Fibroblast of lung (primary cell): Measurements from ENCODE around the gene S1PR1. TPM values are rescaled to one million over a fixed set of nuclear protein-coding genes. Genes with fewer than 3 reads are reported as not detected.

ENCODE experiments used
- DNase-seq, 2 donors: peaks; one replicate each; pipeline versions ENCODE4 v3.0.0 to v3.0.0-alpha.2; 2010; ENCODE audit warnings: low read depth in 2 of 2
- H2AFZ ChIP-seq: 2 replicates; pipeline ENCODE4 v1.5.1; 2012; ENCODE audit warnings: low read length, control low read depth, inconsistent platforms
- H3K27ac ChIP-seq: 2 replicates; pipeline ENCODE4 v1.5.1; 2011; ENCODE audit warnings: low read length, control low read depth; ENCODE audit not compliant: insufficient read depth
- H3K27me3 ChIP-seq: 2 replicates; pipeline ENCODE4 v1.5.1; 2011; ENCODE audit warnings: mild to moderate bottlenecking, low read length; ENCODE audit not compliant: control insufficient read depth, insufficient read depth
- H3K36me3 ChIP-seq: 2 replicates; pipeline ENCODE4 v1.5.1; 2011; ENCODE audit warnings: low read length; ENCODE audit not compliant: control insufficient read depth, insufficient read depth
- H3K4me1 ChIP-seq: 2 replicates; pipeline ENCODE4 v1.5.1; 2011; ENCODE audit warnings: low read length; ENCODE audit not compliant: control insufficient read depth, insufficient read depth; ENCODE audit errors: extremely low read depth
- H3K4me2 ChIP-seq: 2 replicates; pipeline ENCODE4 v1.5.1; 2011; ENCODE audit warnings: low read length, control low read depth; ENCODE audit not compliant: insufficient read depth; ENCODE audit errors: extremely low read depth
- H3K4me3 ChIP-seq, 4 experiments: fragments of 200-600 bp in 1 of 4; sonication (generic) in 1 of 4; replicated peaks in 1 of 4; 2 replicates each; pipeline ENCODE4 v1.5.1; 2011 to 2016; ENCODE audit warnings: low read length in 4 of 4, low read depth in 3 of 4, mild to moderate bottlenecking in 3 of 4, control low read depth in 2 of 4, inconsistent platforms in 1 of 4, mixed read lengths in 1 of 4; ENCODE audit not compliant: insufficient read depth in 1 of 4; ENCODE audit errors: control extremely low read depth in 1 of 4
- H3K79me2 ChIP-seq: 2 replicates; pipeline ENCODE4 v1.5.1; 2012; ENCODE audit warnings: mild to moderate bottlenecking, low read length, inconsistent platforms; ENCODE audit not compliant: control insufficient read depth, insufficient read depth
- H3K9ac ChIP-seq: 2 replicates; pipeline ENCODE4 v1.5.1; 2011; ENCODE audit warnings: mild to moderate bottlenecking, low read length, control low read depth; ENCODE audit not compliant: insufficient read depth
- H3K9me3 ChIP-seq: 2 replicates; pipeline ENCODE4 v1.5.1; 2012; ENCODE audit warnings: low read depth, low read length; ENCODE audit not compliant: control insufficient read depth, insufficient read depth
- H4K20me1 ChIP-seq: 2 replicates; pipeline ENCODE4 v1.5.1; 2011; ENCODE audit warnings: low read length; ENCODE audit not compliant: control insufficient read depth, insufficient read depth; ENCODE audit errors: extremely low read depth
- EZH2 ChIP-seq: IDR thresholded peaks from 2 replicates; pipeline ENCODE4 v1.5.1; 2012; ENCODE audit warnings: low read length, control low read depth, mild to moderate bottlenecking; ENCODE audit errors: missing control alignments
- polyA plus RNA-seq, 2 donors: library from polyadenylated mRNA; depleted of rRNA in 1 of 2; stranded (reverse) in 1 of 2; unstranded in 1 of 2; fragments of >200 nt; gene quantifications; 2 replicates each; pipeline ENCODE4 v1.2.1, GENCODE V29; 2011 to 2012; ENCODE audit warnings: missing spikeins in 1 of 2
- total RNA-seq: library from RNA; depleted of rRNA; stranded (reverse); fragments of >200 nt; gene quantifications from 2 replicates; pipeline ENCODE4 v1.2.1, GENCODE V29; 2014
- TF ChIP-seq, protein P1 (sequence below), 2 donors: IDR thresholded peaks in 1 of 2; conservative IDR thresholded peaks in 1 of 2; 1 replicate in 1 of 2; 2 replicates in 1 of 2; pipeline ENCODE4 v1.5.1; 2011 to 2012; ENCODE audit warnings: low read length in 2 of 2, control low read depth in 1 of 2, inconsistent platforms in 1 of 2, low read depth in 1 of 2, mild to moderate bottlenecking in 1 of 2

Gene S1PR1
- total and polyA plus RNA-seq, 2 donors (not counting 1 experiment from before 2014, with no cell fraction given), result 6.2 to 10.4 TPM

DNA sequence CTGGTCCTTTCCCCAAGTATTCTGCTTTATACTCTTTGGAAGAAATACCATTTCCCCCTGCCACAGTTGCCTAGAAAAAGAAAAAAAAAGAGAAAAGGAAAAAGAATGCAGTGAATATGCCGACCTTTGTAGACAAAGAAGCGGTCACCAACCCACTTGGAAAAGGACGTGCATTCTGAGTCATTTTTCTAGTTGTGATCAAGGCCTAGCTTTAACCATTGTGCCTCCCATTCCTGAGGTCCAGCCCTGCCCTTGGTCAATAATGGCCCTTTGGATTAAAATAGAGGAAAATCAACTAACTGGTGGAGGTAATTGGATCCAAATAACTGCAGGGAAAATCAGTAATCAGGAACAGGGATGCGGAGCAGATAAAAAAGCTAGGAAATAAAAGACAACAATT lies 24.8 kb downstream of the S1PR1 start:
- Histone ChIP-seq H3K4me2 (no peak overlapping the region), H3K27ac (no peak overlapping the region), H3K4me1 (no peaks in the 10 kb centered on the region), H2AFZ (no peak overlapping the region), H3K36me3 (no peaks in the 10 kb centered on the region), H3K27me3 (no peaks in the 10 kb centered on the region), H3K9ac (no peak overlapping the region), H3K79me2 (no peaks in the 10 kb centered on the region), H4K20me1 (no peaks in the 10 kb centered on the region), H3K9me3 (no peaks in the 10 kb centered on the region), H3K4me3 (no peak overlapping the region)
- TF ChIP-seq, protein P1, sequence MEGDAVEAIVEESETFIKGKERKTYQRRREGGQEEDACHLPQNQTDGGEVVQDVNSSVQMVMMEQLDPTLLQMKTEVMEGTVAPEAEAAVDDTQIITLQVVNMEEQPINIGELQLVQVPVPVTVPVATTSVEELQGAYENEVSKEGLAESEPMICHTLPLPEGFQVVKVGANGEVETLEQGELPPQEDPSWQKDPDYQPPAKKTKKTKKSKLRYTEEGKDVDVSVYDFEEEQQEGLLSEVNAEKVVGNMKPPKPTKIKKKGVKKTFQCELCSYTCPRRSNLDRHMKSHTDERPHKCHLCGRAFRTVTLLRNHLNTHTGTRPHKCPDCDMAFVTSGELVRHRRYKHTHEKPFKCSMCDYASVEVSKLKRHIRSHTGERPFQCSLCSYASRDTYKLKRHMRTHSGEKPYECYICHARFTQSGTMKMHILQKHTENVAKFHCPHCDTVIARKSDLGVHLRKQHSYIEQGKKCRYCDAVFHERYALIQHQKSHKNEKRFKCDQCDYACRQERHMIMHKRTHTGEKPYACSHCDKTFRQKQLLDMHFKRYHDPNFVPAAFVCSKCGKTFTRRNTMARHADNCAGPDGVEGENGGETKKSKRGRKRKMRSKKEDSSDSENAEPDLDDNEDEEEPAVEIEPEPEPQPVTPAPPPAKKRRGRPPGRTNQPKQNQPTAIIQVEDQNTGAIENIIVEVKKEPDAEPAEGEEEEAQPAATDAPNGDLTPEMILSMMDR (conservative IDR thresholded peaks at IDR 0.05 in 1 of 2, IDR thresholded peaks at IDR 0.05 in 1 of 2; ENCODE audit: low read depth in 1 of 2, low read length in 2 of 2), result no peak
- TF ChIP-seq EZH2, result no peak
- peak in 1 of 2 donors; percentile 44 for DNase-seq

DNA sequence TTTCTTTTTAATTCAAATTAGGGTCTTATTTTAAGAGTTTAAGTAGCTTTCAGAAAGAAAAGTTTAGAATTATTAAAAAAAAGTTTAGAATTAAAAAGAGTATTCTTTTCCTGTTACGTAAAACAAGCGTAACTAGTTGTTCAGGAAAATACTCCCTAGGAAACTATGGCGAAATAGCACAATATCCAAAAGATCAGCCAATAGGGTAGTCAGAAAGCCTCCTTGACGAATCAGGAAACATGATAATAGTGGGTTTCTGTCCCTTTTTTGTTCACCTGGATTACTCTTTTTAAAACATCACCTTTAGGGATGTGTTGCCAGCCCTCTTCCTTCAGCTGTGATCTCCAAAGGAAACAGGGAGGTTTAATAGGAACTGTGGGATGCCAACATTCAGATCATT lies 25.2 kb downstream of the S1PR1 start:
- TF ChIP-seq, protein P1 (conservative IDR thresholded peaks at IDR 0.05 in 1 of 2, IDR thresholded peaks at IDR 0.05 in 1 of 2; ENCODE audit: low read depth in 1 of 2, low read length in 2 of 2), result no peak
- TF ChIP-seq EZH2, result no peak
- peak overlapping the region; percentile 41 for H2AFZ ChIP-seq
- H3K79me2 ChIP-seq, result no peaks in the 10 kb centered on the region
- H3K4me1 ChIP-seq, result no peaks in the 10 kb centered on the region
- no peaks in the 10 kb centered on the region for H3K27me3 ChIP-seq
- H3K4me3 ChIP-seq, result no peak overlapping the region
- no peak overlapping the region for H3K4me2 ChIP-seq
- no peaks in the 10 kb centered on the region for H4K20me1 ChIP-seq
- H3K27ac ChIP-seq, result no peak overlapping the region
- DNase-seq, result no peak
- H3K36me3 ChIP-seq, result no peaks in the 10 kb centered on the region
- no peaks in the 10 kb centered on the region for H3K9me3 ChIP-seq
- H3K9ac ChIP-seq, result no peak overlapping the region

DNA sequence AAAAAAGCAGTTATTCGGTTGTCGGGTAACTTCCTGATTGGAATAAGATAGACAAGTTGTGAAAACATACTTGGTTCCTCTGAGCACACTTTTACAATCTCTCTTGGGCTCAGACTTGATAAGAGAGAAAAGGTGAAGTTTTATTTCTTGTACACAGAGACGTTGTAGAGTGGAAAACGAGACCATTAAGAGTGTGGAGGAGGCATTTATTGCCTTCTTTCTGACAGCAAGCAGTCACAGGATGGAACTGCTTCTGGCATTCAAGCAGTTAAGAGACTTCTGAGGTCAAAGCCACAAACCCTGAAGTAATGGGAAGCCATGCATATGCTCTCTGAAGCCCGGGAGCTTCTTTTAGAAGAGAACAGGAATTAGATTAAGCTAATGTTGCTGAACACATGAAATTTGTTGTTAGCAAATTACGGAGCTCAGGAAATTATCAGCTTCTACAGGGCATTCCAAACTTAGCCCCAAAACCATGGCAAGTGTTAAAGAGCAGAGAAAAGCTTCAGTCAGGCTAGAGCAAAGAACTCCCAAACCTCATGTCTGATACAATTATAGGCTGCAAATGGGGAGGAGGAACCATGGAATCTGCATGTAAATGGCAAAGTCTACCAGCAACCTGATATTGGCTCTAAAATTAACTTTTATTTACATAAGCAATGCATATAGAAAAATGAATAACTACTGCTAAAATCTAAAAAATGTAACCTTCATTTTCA lies 26.0 kb downstream of the S1PR1 start:
- H3K4me3 ChIP-seq, result no peak overlapping the region
- TF ChIP-seq EZH2, result no peak
- TF ChIP-seq, protein P1 (conservative IDR thresholded peaks at IDR 0.05 in 1 of 2, IDR thresholded peaks at IDR 0.05 in 1 of 2; ENCODE audit: low read depth in 1 of 2, low read length in 2 of 2), result no peak
- no peaks in the 10 kb centered on the region for H3K27me3 ChIP-seq
- no peak overlapping the region for H3K27ac ChIP-seq
- no peak overlapping the region for H3K4me2 ChIP-seq
- peak overlapping the region; percentile 41 for H2AFZ ChIP-seq
- no peaks in the 10 kb centered on the region for H3K4me1 ChIP-seq
- no peaks in the 10 kb centered on the region for H3K9me3 ChIP-seq
- H3K79me2 ChIP-seq, result no peaks in the 10 kb centered on the region
- no peak for DNase-seq
- H4K20me1 ChIP-seq, result no peaks in the 10 kb centered on the region
- no peaks in the 10 kb centered on the region for H3K36me3 ChIP-seq
- no peak overlapping the region for H3K9ac ChIP-seq
